Measurements from ENCODE around the gene THRSP. TPM values are rescaled to one million over a fixed set of nuclear protein-coding genes. Genes with fewer than 3 reads are reported as not detected.

Gene THRSP
- total and polyA plus RNA-seq, 10 of the 15 experiments (the other 5 are each of a cell fraction or from before 2014, with no cell fraction given) = 0.18 TPM; not detected in 9

- ChIA-PET CTCF (interaction anchor here (1.0 kb wide), 1 partner anchor 16 kb away, joined by 5 read pairs; no protein-coding TSS in a partner anchor), SMC1A (ENCODE audit: uncharacterized antibody, unreplicated experiment) (no interaction called here), RAD21 (ENCODE audit: unreplicated experiment) (no interaction called here), POLR2A (no interaction called here)
- no peak overlapping the region for H3K4me3 ChIP-seq
- H3K79me2 ChIP-seq (ENCODE audit: control insufficient read depth, insufficient read depth, low read length) = no peaks in the 10 kb centered on the region
- H3K36me3 ChIP-seq (ENCODE audit: control insufficient read depth in 2 of 2, insufficient read depth in 2 of 2, low read length in 1 of 2) = no peaks in the 10 kb centered on the region
- no peaks in the 10 kb centered on the region for H3K27me3 ChIP-seq (replicated peaks in 1 of 2; ENCODE audit: control insufficient read depth in 2 of 2, insufficient read depth in 2 of 2, low read length in 1 of 2)
- TF ChIP-seq ZNF384 (IDR thresholded peaks at IDR 0.05; ENCODE audit: borderline replicate concordance, low read depth, low read length) (no peak), STAT1 (conservative IDR thresholded peaks at IDR 0.05) (no peak), EGR1 (IDR thresholded peaks at IDR 0.05; ENCODE audit: borderline replicate concordance in 1 of 2, low read depth in 2 of 2, low read length in 2 of 2) (no peak), PAX5 (IDR thresholded peaks at IDR 0.05; ENCODE audit: borderline replicate concordance, low read depth, low read length) (no peak), SPI1 (IDR thresholded peaks at IDR 0.05; ENCODE audit: borderline replicate concordance, insufficient read depth, low read depth, low read length) (no peak), ZNF207 (IDR thresholded peaks at IDR 0.05; ENCODE audit: borderline replicate concordance) (no peak), ZNF687 (IDR thresholded peaks at IDR 0.05) (no peak), ELK1 (IDR thresholded peaks at IDR 0.05; ENCODE audit: low read depth, low read length) (no peak), BMI1 (IDR thresholded peaks at IDR 0.05; ENCODE audit: borderline replicate concordance) (no peak), MEF2B (IDR thresholded peaks at IDR 0.05; ENCODE audit: partially characterized antibody, poor library complexity, severe bottlenecking) (no peak), RFX5 (IDR thresholded peaks at IDR 0.05; ENCODE audit: low read depth, low read length) (no peak), MYC (IDR thresholded peaks at IDR 0.05; ENCODE audit: insufficient read depth, insufficient read length, insufficient replicate concordance, low read length, severe bottlenecking) (no peak), KLF5 (IDR thresholded peaks at IDR 0.05; ENCODE audit: partially characterized antibody) (no peak)
- no TSS peak for BruUV-seq (replicated peaks)
- FAIRE-seq = no peak
- H3K9ac ChIP-seq (ENCODE audit: control insufficient read depth, insufficient read depth, low read length) = no peak overlapping the region
- H3K9me3 ChIP-seq (replicated peaks; ENCODE audit: control insufficient read depth, insufficient read depth, low read length) = no peaks in the 10 kb centered on the region
- 73% methylated on average over 4 of the region's 4 CpGs for WGBS (ENCODE audit: insufficient coverage, insufficient replicate concordance, low lambda C conversion rate, missing lambda C conversion rate)
- intact Hi-C loops (cut with micrococcal nuclease; ENCODE audit: unreplicated experiment) (no loop called here), in situ Hi-C loops (cut with MboI) (no loop called here)
- ATAC-seq = no peak
- H2AFZ ChIP-seq (ENCODE audit: control insufficient read depth, low read depth, low read length) = no peak overlapping the region
- H3K4me1 ChIP-seq (ENCODE audit: control insufficient read depth, insufficient read depth, low read length) = no peaks in the 10 kb centered on the region
- no peaks in the 10 kb centered on the region for H4K20me1 ChIP-seq (ENCODE audit: control insufficient read depth, insufficient read depth)
- no peak overlapping the region for H3K4me2 ChIP-seq (ENCODE audit: control insufficient read depth, insufficient read depth)
- DNase-seq (ENCODE audit: low read depth, low spot score) = no peak
- H3K27ac ChIP-seq (ENCODE audit: control insufficient read depth, insufficient read depth) = no peak overlapping the region
Observed at GRCh38 chr11:78061921-78062311, 1.7 kb upstream of the THRSP start.

Data from GM12878 (cell line).